A549 (cell line): ENCODE measurements around the gene INSC.

ENCODE experiments used
- BHLHE40 ChIP-seq: IDR thresholded peaks from 2 replicates; pipeline ENCODE4 v1.6.1; 2012; ENCODE audit warnings: low read depth, low read length, inconsistent platforms
- CHD2 ChIP-seq: fragments of 150-350 bp; IDR thresholded peaks from 2 replicates; pipeline ENCODE4 v1.6.1; 2014; ENCODE audit warnings: low read length; ENCODE audit not compliant: partially characterized antibody
- CTCF ChIP-seq: fragments of >200 bp; sonication (Bioruptor Twin); formaldehyde crosslinking; IDR thresholded peaks from 3 replicates; pipeline ENCODE4 v1.5.1; 2016
- ESRRA ChIP-seq: fragments of 150-350 bp; IDR thresholded peaks from 2 replicates; pipeline ENCODE4 v1.6.1; 2014; ENCODE audit warnings: mild to moderate bottlenecking, low read length, borderline replicate concordance
- HES2 ChIP-seq: fragments of >200 bp; sonication (Bioruptor Twin); formaldehyde crosslinking; IDR thresholded peaks from 2 replicates; pipeline ENCODE4 v1.6.1; 2016
- HMGXB4 ChIP-seq: fragments of 250-450 bp; sonication (Bioruptor Pico); IDR thresholded peaks from 2 replicates; pipeline ENCODE4 v1.5.0; 2021; ENCODE audit warnings: mild to moderate bottlenecking, moderate library complexity, borderline replicate concordance
- JUNB ChIP-seq: fragments of >200 bp; sonication (Bioruptor Twin); formaldehyde crosslinking; IDR thresholded peaks from 2 replicates; pipeline ENCODE4 v1.6.1; 2016
- MAFK ChIP-seq: fragments of 450-650 bp; IDR thresholded peaks from 2 replicates; pipeline ENCODE4 v1.6.1; 2014; ENCODE audit not compliant: partially characterized antibody
- POLR2A ChIP-seq: IDR thresholded peaks from 2 replicates; pipeline ENCODE4 v1.6.1; 2012; ENCODE audit warnings: mild to moderate bottlenecking, low read length
- REST ChIP-seq: fragments of 200-600 bp; sonication (generic); IDR thresholded peaks from 2 replicates; pipeline ENCODE4 v1.6.1; 2016; ENCODE audit warnings: antibody characterized with exemption, mild to moderate bottlenecking, moderate library complexity
- USF2 ChIP-seq: fragments of 450-650 bp; IDR thresholded peaks from 2 replicates; pipeline ENCODE4 v1.6.1; 2014; ENCODE audit warnings: antibody characterized with exemption

GRCh38 chr11:15123849-15124248 is 9.1 kb downstream of the INSC start:
- no peak for TF ChIP-seq CHD2
- no peak for TF ChIP-seq REST
- TF ChIP-seq CTCF = no peak
- no peak for TF ChIP-seq MAFK
- no peak for TF ChIP-seq ESRRA
- no peak for TF ChIP-seq USF2
- no peak for TF ChIP-seq POLR2A
- TF ChIP-seq HES2 = no peak
- TF ChIP-seq JUNB = no peak
- no peak for TF ChIP-seq HMGXB4 (CRISPR knock-in tag)
- TF ChIP-seq BHLHE40 = no peak
